GM13977 (cell line): ENCODE measurements around the gene RABL2A.
"Not testable (repeated sequence)": the region's sequence is repeated elsewhere in the genome, so short reads cannot be mapped to it uniquely, and the experiment has no call there.

ENCODE experiments used
- DNase-seq: peaks from one replicate; pipeline ENCODE4 v3.0.0; 2012; ENCODE audit warnings: low spot score
- in situ Hi-C: fragments of 300-500 bp; cut with MboI; formaldehyde crosslinking; loops from one replicate; pipeline ENCODE4 v1.12.0; 2022; ENCODE audit warnings: low sequenced_read_pairs, low pct_unique_long_range_greater_than_20kb, mixed read lengths, inconsistent platforms; ENCODE audit not compliant: unreplicated experiment
- TF ChIP-seq, protein P1 (sequence below): IDR thresholded peaks from 2 replicates; pipeline ENCODE4 v1.5.1; 2012; ENCODE audit warnings: mild to moderate bottlenecking, control low read depth; ENCODE audit not compliant: insufficient read depth; ENCODE audit errors: extremely low read depth, missing control alignments

Gene RABL2A

GRCh38 chr2:113626616-113627330 is at the start of gene RABL2A:
RABL2A (plus strand) TSS chr2:113627266; CDS start chr2:113628607, 1,341 bp downstream.
- in situ Hi-C loops = not testable (repeated sequence)
- peak; percentile 36 for DNase-seq

GRCh38 chr2:113578508-113578907 is 48.6 kb upstream of the RABL2A start:
- in situ Hi-C loops, DNase-seq: not testable (repeated sequence)

- DNase-seq = not testable (repeated sequence)
Measured at GRCh38 chr2:113582473-113582872, 44.6 kb upstream of the RABL2A start.

GRCh38 chr2:113583521-113584225 is 43.4 kb upstream of the RABL2A start:
- DNase-seq = peak; percentile 82
- in situ Hi-C loops = not testable (repeated sequence)

More at GRCh38 chr2:113582473-113582872, 44.6 kb upstream of the RABL2A start:
- in situ Hi-C loops = not testable (repeated sequence)

GRCh38 chr2:113584311-113585092 is 42.6 kb upstream of the RABL2A start:
- DNase-seq = peak; percentile 1
- in situ Hi-C loops = not testable (repeated sequence)

GRCh38 chr2:113587201-113587600 is 39.9 kb upstream of the RABL2A start:
- in situ Hi-C loops = not testable (repeated sequence)
- TF ChIP-seq, protein P1, sequence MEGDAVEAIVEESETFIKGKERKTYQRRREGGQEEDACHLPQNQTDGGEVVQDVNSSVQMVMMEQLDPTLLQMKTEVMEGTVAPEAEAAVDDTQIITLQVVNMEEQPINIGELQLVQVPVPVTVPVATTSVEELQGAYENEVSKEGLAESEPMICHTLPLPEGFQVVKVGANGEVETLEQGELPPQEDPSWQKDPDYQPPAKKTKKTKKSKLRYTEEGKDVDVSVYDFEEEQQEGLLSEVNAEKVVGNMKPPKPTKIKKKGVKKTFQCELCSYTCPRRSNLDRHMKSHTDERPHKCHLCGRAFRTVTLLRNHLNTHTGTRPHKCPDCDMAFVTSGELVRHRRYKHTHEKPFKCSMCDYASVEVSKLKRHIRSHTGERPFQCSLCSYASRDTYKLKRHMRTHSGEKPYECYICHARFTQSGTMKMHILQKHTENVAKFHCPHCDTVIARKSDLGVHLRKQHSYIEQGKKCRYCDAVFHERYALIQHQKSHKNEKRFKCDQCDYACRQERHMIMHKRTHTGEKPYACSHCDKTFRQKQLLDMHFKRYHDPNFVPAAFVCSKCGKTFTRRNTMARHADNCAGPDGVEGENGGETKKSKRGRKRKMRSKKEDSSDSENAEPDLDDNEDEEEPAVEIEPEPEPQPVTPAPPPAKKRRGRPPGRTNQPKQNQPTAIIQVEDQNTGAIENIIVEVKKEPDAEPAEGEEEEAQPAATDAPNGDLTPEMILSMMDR = peak; percentile 59
- DNase-seq = peak; percentile 27

DNA sequence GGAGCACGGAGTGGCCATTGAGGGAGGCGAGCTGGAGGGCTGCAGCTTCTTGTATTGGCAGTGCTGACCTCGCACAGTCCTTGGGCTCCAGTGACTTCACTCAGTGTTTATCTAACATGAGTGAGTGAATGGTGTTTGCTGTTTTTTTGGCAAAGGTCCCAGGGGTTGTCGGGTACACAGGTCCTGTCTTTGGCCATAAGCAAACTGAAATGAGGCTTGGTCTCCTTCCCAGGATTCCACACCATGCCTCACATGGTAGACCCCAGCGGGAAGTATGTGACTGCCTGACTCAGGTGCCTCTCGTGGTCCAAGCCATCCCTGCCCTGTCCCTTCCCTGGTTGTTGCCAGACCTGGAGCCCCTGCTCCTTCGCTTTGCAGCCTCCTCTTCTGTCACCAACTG is 37.5 kb upstream of the RABL2A start:
- in situ Hi-C loops, DNase-seq: not testable (repeated sequence)

DNA sequence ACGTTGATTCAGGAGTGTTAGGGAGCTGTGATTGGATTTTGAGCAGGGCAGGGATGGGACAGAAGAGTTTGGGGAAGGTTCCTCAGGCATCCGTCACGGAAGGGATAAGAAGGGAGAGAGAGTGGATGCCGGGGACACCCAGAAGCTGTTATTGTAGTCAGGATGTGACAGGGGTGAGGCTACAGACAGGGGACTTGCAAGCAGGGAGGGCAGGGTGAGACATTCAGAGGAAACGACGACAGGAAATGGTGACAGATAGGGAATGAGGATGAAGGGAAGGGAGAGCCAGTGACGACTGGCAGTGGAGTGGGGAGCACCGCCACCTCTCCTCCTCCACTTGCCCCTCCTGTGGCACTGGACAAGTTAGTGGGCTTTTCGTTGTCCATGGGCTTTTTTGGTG is 35.1 kb upstream of the RABL2A start:
- in situ Hi-C loops, DNase-seq: not testable (repeated sequence)

- DNase-seq, in situ Hi-C loops: not testable (repeated sequence)
Measured at GRCh38 chr2:113593280-113593679, 33.8 kb upstream of the RABL2A start.

DNA sequence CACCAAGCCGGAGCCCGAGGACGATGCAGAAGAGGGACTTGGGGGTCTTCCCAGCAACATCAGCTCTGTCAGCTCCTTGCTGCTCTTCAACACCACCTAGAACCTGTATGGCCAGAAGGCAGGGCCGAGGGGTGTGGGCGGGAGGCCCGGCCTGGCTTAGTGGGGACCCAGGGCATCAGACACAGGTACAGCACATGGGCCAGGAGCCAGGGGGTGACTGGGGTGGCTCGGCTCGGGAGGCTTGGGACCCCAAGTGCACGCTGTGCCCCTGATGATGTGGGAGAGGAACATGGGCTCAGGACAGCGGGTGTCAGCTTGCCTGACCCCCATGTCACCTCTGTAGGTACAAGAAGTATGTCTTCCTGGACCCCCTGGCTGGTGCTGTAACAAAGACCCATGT is 31.3 kb upstream of the RABL2A start:
- not testable (repeated sequence) for DNase-seq

DNA sequence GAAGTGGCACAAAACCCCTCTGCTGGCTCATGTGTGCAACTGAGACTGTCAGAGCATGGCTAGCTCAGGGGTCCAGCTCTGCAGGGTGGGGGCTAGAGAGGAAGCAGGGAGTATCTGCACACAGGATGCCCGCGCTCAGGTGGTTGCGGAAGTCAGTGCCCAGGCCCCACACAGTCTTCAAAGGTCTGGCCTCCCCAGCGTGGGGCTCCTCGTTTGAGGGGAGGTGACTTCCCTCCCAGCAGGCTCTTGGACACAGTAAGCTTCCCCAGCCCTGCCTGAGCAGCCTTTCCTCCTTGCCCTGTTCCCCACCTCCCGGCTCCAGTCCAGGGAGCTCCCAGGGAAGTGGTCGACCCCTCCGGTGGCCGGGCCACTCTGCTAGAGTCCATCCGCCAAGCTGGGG is 29.9 kb upstream of the RABL2A start:
- in situ Hi-C loops, DNase-seq: not testable (repeated sequence)

More for the DNA sequence above, 31.3 kb upstream of the RABL2A start:
- in situ Hi-C loops = not testable (repeated sequence)

GRCh38 chr2:113597572-113597971 is 29.5 kb upstream of the RABL2A start:
- TF ChIP-seq, protein P1 = peak; percentile 31
- DNase-seq, in situ Hi-C loops: not testable (repeated sequence)

GRCh38 chr2:113598180-113598579 is 28.9 kb upstream of the RABL2A start:
- DNase-seq, in situ Hi-C loops: not testable (repeated sequence)

- in situ Hi-C loops, DNase-seq: not testable (repeated sequence)
Measured at GRCh38 chr2:113598738-113599137, 28.3 kb upstream of the RABL2A start.

GRCh38 chr2:113599208-113599607 is 27.9 kb upstream of the RABL2A start:
- in situ Hi-C loops, DNase-seq: not testable (repeated sequence)
